GM18499 (cell line): ENCODE data around the gene PTGR2.
"Not testable (repeated sequence)": the region's sequence is repeated elsewhere in the genome, so short reads cannot be mapped to it uniquely, and the experiment has no call there.

Experiments used
- ATAC-seq: cut with Tn5 transposase; IDR thresholded peaks from one replicate; pipeline ENCODE4 v1.9.1; 2021; ENCODE audit warnings: moderate number of reproducible peaks; ENCODE audit not compliant: insufficient read depth, unreplicated experiment

PTGR2 gene

DNA sequence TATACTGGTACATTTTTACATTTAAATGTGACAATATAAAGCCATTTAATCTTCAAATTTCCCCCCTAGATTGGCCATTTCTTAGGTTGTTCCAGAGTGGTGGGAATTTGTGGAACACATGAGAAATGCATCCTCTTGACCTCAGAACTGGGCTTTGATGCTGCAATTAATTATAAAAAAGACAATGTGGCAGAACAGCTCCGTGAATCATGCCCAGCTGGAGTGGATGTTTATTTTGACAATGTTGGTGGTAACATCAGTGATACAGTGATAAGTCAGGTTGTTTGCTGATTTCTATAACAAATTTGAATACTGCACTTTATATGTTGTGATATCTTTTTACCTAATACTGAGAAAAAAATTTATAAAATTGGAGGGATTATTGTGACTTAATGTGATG lies 27.4 kb downstream of the PTGR2 start:
- ATAC-seq = no peak

DNA sequence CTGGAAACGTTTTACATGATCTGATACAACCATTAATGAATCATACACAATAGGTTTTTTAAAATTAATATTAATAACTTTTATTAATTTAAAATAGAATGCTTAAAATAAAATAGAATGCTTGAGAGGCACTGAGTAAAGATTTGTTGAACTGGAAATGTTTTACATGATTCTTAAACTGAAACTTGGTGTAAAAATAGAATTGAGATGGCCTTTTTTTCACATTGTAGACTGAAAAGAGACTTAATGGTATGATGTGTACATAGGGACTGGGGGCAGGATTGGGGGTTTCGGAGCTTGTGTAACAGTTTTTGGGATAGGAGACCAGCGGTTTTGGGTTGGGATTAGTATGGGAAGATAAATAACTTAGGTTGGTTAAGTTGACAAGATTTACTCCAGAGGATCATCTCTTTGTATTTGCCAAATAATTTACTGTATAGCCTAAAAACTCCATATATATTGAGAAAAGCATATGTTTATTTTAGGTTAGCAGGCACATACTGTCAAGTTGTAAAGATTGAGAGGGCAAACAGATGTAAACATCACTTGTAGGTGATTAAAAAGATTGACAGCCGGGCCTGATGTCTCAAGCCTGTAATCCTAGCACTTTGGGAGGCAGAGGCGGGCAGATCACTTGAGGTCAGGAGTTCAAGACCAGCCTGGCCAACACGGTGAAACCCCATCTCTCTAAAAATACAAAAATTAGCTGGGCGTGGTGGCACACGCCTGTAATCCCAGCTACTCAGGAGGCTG lies 33.0 kb downstream of the PTGR2 start:
- ATAC-seq = no peak

GRCh38 chr14:73886449-73887317 lies 35.1 kb downstream of the PTGR2 start, which contains the start of gene ZNF410:
ZNF410 (plus strand) TSS chr14:73886859; CDS start chr14:73892176, 5,317 bp downstream.
- peak; percentile 55 for ATAC-seq

GRCh38 chr14:73887318-73887616 lies 35.6 kb downstream of the PTGR2 start:
- ATAC-seq = no peak

DNA sequence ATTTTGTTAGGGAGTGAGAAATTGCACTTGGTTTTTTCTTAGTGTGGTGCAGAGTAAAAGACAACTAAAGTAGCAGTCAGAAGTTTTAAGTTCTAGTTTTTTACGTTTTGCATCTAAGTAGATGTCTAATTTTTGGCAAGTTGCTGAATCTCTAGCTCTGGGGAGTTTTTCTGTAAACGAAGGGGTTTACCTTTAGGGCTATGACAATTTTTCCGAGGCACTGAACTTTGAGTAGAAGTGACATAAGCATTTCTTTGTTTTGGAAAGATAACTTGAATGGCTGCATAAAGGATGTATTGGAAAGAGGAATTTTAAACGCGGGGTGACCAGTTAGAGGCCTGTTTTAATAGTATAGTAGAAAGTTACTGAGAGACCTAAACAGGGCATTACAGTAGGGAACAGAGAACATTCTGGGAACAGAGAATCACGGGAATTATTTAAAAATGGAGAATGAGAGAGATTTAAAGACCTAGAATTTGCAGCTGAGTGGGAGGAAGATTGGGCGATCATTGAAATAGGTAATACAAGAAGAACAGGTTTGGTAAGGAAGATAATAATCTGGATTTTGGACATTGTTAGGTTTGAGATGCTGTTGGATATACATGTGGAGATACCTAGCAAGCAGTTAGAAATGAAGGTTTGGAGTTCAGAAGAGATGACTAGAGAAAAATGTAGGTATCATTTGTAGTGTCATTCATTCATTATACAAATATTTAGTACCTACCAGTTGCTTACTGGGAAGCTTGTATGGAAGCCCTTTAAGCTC lies 36.2 kb downstream of the PTGR2 start:
- ATAC-seq = no peak

GRCh38 chr14:73888460-73888725 lies 36.8 kb downstream of the PTGR2 start:
- ATAC-seq = no peak

GRCh38 chr14:73888971-73889370 lies 37.3 kb downstream of the PTGR2 start:
- no peak for ATAC-seq

DNA sequence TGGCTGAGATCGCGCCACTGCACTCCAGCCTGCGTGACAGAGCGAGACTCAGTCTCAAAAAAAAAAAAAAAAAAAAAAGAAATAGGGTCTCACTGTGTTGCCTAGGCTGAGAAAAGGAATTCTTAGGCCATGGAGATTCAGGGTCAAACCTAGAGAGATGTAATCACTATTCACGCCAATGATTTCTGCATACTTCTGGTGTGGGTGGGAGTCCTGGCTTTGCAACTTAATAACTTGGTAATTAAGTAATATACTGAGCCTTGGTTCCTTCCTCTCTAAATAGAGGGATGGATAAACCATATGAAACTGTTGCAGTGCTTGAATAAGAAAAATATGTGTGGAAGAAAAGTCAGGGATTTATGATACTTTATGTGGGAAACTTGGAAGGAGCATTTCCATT lies 37.7 kb downstream of the PTGR2 start:
- ATAC-seq = no peak

DNA sequence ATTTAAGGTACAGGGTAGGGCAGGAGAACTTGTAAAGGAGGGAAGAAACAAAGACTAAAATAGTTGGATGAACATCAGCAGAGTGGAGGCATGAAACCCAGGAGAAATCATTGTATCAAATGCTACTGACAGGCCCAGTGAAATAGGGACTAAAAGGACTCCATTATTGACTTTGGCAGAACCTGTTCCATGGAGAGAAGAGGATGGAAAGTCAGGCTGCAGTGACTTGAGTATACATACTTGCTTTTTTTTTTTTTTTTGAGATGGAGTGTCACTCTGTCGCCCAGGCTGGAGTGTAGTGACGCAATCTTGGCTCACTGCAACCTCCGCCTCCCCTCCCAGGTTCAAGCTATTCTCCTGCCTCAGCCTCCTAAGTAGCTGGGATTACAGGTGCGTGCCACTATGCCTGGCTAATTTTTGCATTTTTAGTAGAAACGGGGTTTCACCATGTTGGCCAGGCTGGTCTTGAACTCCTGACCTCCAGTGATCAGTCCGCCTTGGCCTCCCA lies 42.6 kb downstream of the PTGR2 start:
- not testable (repeated sequence) for ATAC-seq

GRCh38 chr14:73895939-73896338 lies 44.3 kb downstream of the PTGR2 start:
- ATAC-seq = no peak

DNA sequence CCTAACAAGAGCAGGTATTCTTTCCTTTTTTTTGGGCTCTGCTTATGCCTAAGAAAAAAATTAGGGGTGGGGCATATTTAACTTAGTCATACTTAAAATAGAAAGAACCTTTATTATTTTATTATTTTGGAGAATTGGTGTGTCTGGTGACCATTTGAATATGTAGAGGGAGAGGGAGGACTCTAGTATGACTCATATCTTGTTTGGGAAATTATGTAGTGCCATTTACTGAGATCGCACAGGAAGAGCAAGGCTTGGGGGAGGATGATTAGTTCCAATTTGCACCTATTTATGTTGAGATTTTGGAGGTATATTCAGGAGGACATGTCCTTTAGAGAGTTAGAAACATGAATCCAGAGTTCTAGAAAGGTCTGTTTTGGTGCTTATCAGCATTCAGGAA lies 44.9 kb downstream of the PTGR2 start:
- ATAC-seq = no peak

DNA sequence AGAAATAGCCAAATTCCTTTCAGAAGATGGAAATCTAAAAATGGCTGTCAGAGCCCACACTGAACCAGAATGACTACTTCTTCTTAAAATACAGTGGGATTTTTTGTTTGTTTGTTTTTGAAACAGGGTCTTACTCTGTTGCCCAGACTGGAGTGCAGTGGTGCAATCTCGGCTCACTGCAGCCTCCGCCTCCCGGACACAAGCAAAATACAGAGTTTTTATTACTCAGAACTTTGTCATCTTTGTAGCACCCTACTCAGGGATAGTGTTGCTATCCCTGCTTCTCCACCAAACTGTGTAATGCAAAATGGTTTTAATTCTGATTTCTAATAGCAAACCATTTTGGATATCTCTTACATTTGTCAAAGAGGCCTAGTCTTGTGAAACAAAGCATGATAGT lies 51.4 kb downstream of the PTGR2 start:
- no peak for ATAC-seq

- ATAC-seq = no peak
These were observed 58.0 kb downstream of the PTGR2 start for GRCh38 chr14:73909681-73910080.

GRCh38 chr14:73913256-73913655 lies 61.6 kb downstream of the PTGR2 start:
- no peak for ATAC-seq

DNA sequence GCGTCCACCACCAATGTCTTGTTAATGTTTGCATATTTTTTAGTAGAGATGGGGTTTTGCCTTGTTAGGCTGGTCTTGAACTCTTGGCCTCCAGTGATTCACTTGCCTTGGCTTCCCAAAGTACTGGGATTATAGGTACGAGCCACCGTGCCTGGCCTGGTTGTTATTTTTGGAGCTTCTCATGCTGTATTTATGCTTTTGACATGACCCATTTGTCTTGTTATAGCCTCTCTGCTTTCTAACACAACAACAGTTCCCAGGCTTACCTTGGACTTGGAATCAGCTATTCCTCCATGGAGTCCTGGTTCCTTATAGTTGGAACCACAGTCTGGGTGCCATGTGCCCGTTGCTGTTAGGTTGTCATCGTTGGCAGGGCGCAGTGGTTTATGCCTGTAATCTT lies 64.7 kb downstream of the PTGR2 start:
- ATAC-seq = no peak

DNA sequence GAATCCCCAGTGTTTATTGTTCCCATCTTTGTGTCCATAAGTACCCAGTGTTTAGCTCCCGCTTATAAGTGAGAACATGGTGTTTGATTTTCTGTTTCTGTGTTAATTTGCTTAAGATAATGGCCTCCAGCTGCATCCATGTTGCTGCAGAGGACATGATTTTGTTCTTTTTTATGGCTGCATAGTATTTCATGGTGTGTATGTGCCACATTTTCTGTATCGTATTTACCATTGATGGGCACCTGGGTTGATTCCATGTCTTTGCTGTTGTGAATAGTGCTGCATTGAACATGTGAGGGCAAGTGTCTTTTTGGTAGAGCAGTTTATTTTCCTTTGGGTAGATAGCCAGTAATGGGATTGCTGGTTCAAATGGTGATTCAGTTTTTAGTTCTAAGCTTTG lies 67.8 kb downstream of the PTGR2 start:
- not testable (repeated sequence) for ATAC-seq

DNA sequence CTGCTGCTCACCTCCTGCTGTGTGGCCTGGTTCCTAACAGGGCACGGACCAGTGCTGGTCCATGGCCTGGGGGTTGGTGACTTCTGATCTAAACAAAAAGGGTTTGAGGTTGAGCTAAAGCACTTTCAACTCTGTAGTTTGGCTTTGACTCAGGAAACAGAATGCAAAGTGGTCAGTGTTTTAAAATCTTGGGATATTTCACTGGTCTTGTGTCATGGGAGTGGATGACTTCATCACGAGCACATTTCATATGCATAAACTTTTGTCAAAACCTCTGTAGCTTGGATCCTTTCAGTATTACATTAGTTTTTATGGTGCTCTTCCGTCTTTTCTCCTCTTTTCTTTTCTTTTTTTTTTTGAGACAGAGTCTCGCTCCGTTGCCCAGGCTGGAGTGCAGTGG lies 72.7 kb downstream of the PTGR2 start:
- no peak for ATAC-seq
